GM12865 (cell line): Measurements from ENCODE around the gene FGGY.

Source experiments
- DNase-seq: peaks from one replicate; pipeline ENCODE4 v3.0.0; 2010; ENCODE audit warnings: low read depth
- H3K4me3 ChIP-seq: 2 replicates; pipeline ENCODE4 v1.5.1; 2011; ENCODE audit warnings: mild to moderate bottlenecking, low read depth, low read length, control low read depth
- CTCF ChIP-seq: IDR thresholded peaks from 2 replicates; pipeline ENCODE4 v1.5.1; 2011; ENCODE audit warnings: low read length, control low read depth, low read depth, inconsistent platforms; ENCODE audit not compliant: insufficient read depth; ENCODE audit errors: missing control alignments

FGGY gene

DNA sequence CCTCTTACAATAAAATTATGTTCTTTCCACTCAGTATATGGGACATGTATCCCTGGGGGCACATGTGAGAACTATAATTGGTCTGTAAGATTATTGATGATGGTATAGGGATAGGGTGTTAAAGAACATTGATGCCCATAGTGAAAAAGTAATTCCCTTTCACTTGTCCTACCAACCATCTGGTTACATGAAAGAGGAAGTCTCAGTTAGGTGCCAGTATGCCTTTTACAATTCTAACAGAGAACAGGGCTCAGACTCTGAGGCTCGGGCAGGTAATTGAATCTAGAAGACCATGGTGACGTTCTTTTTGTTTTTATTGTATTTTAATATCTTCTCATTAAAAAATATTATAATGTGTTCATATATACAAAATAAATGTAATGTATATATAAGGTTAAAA, 113.6 kb downstream of the FGGY start:
- no peak overlapping the region for H3K4me3 ChIP-seq
- no peak for TF ChIP-seq CTCF
- no peak for DNase-seq

- no peak for TF ChIP-seq CTCF
- DNase-seq = no peak
- H3K4me3 ChIP-seq = no peak overlapping the region
These were observed 114.3 kb downstream of the FGGY start for GRCh38 chr1:59411147-59411546.

- no peak for DNase-seq
- H3K4me3 ChIP-seq = no peak overlapping the region
- TF ChIP-seq CTCF = no peak
These were observed 115.9 kb downstream of the FGGY start for GRCh38 chr1:59412718-59413326.

GRCh38 chr1:59413327-59413720, 116.4 kb downstream of the FGGY start:
- DNase-seq = no peak
- TF ChIP-seq CTCF = no peak
- H3K4me3 ChIP-seq = no peak overlapping the region

- no peak overlapping the region for H3K4me3 ChIP-seq
- no peak for TF ChIP-seq CTCF
- DNase-seq = no peak
These were observed 117.7 kb downstream of the FGGY start for GRCh38 chr1:59414406-59415133.

GRCh38 chr1:59415286-59415850, 118.5 kb downstream of the FGGY start:
- H3K4me3 ChIP-seq = no peak overlapping the region
- no peak for TF ChIP-seq CTCF
- no peak for DNase-seq
